ENCODE data around the gene KRT26. TPM values are rescaled to one million over a fixed set of nuclear protein-coding genes. Genes with fewer than 3 reads are reported as not detected.

KRT26 gene
- total RNA-seq, 4 donors from 2014 or later = not detected

GRCh38 chr17:40803617-40804082, 31.6 kb upstream of the KRT26 start:
- H3K27ac ChIP-seq = no peak overlapping the region
- H3K4me1 ChIP-seq = no peaks in the 10 kb centered on the region
- H3K9me3 ChIP-seq = no peaks in the 10 kb centered on the region
- H3K4me3 ChIP-seq = no peak overlapping the region
- peaks cover 0 to 78% (median 0%) of the 10 kb centered on the region in 4 donors for H3K27me3 ChIP-seq
- DNase-seq = no peak
- 10 to 16% methylated on average over 10 to 13 of the region's 13 CpGs for WGBS, 2 donors
- TF ChIP-seq CTCF (IDR thresholded peaks at IDR 0.05) (peak; percentile 56 to 94 (median 92)), POLR2A (IDR thresholded peaks at IDR 0.05) (no peak)
- no peaks in the 10 kb centered on the region for H3K36me3 ChIP-seq
- intact Hi-C loops (cut with DNase I) = loop anchor here (10.0 kb wide), 1 partner anchor 861 kb away; no protein-coding TSS in a partner anchor

GRCh38 chr17:40801157-40801556, 29.2 kb upstream of the KRT26 start:
- no peak for DNase-seq
- Histone ChIP-seq H3K9me3 (no peaks in the 10 kb centered on the region), H3K36me3 (no peaks in the 10 kb centered on the region), H3K4me1 (no peaks in the 10 kb centered on the region), H3K27ac (no peak overlapping the region), H3K27me3 (peaks cover 0 to 78% (median 0%) of the 10 kb centered on the region in 4 donors), H3K4me3 (no peak overlapping the region)
- intact Hi-C loops (cut with DNase I) = loop anchor here (10.0 kb wide), 1 partner anchor 864 kb away; no protein-coding TSS in a partner anchor
- TF ChIP-seq CTCF (IDR thresholded peaks at IDR 0.05) = no peak
- no peak for TF ChIP-seq POLR2A (IDR thresholded peaks at IDR 0.05)
- WGBS, 2 donors = 61 to 75% methylated on average over 2 of the region's 2 CpGs

- Histone ChIP-seq H3K4me1 (no peaks in the 10 kb centered on the region), H3K27ac (no peak overlapping the region), H3K36me3 (no peaks in the 10 kb centered on the region), H3K27me3 (peaks cover 0 to 78% (median 0%) of the 10 kb centered on the region in 4 donors), H3K4me3 (no peak overlapping the region), H3K9me3 (no peaks in the 10 kb centered on the region)
- intact Hi-C loops (cut with DNase I) = loop anchor here (10.0 kb wide), 1 partner anchor 864 kb away; no protein-coding TSS in a partner anchor
- TF ChIP-seq CTCF (IDR thresholded peaks at IDR 0.05) = no peak
- TF ChIP-seq POLR2A (IDR thresholded peaks at IDR 0.05) = no peak
- 76 to 86% methylated on average over 1 of the region's 1 CpG for WGBS, 2 donors
- DNase-seq = no peak
These were observed 28.4 kb upstream of the KRT26 start for GRCh38 chr17:40800381-40800780.

GRCh38 chr17:40799859-40800258, 27.9 kb upstream of the KRT26 start, which contains the start of gene KRT28:
Gene KRT28 (minus strand): TSS chr17:40799959. CDS start chr17:40799893, 66 bp downstream.
- no peaks in the 10 kb centered on the region for H3K4me1 ChIP-seq
- no peaks in the 10 kb centered on the region for H3K36me3 ChIP-seq
- peaks cover 0 to 76% (median 0%) of the 10 kb centered on the region in 4 donors for H3K27me3 ChIP-seq
- no peak within 1 kb of the TSS for H3K4me3 ChIP-seq
- no peak within 1 kb of the TSS for H3K27ac ChIP-seq
- intact Hi-C loops (cut with DNase I) = loop anchor here (10.0 kb wide), 1 partner anchor 865 kb away; no protein-coding TSS in a partner anchor
- 75 to 82% methylated on average over 3 of the region's 3 CpGs for WGBS, 2 donors
- TF ChIP-seq CTCF (IDR thresholded peaks at IDR 0.05) (no peak), POLR2A (IDR thresholded peaks at IDR 0.05) (no peak)
- DNase-seq = no peak
- no peaks in the 10 kb centered on the region for H3K9me3 ChIP-seq

- Histone ChIP-seq H3K27ac (no peak overlapping the region), H3K4me1 (peaks cover 0 to 4% (median 0%) of the 10 kb centered on the region in 3 donors), H3K27me3 (peaks cover 0 to 76% (median 0%) of the 10 kb centered on the region in 4 donors), H3K9me3 (no peaks in the 10 kb centered on the region), H3K4me3 (no peak overlapping the region), H3K36me3 (no peaks in the 10 kb centered on the region)
- WGBS, 2 donors = 79 to 81% methylated on average over 9 to 27 of the region's 27 CpGs
- intact Hi-C loops (cut with DNase I) = no loop called here
- no peak for DNase-seq
- no peak for TF ChIP-seq POLR2A (IDR thresholded peaks at IDR 0.05)
- no peak for TF ChIP-seq CTCF (IDR thresholded peaks at IDR 0.05)
These were observed 24.8 kb upstream of the KRT26 start for GRCh38 chr17:40796846-40797245.
